Jurkat, Clone E6-1 (cell line): ENCODE data around the gene SFXN5.

Source experiments
- DNase-seq: peaks from one replicate; pipeline ENCODE4 v3.0.0-alpha.2; 2011; ENCODE audit warnings: low read depth, low spot score
- H3K4me3 ChIP-seq: 2 replicates; pipeline ENCODE4 v1.5.1; 2011; ENCODE audit warnings: mild to moderate bottlenecking, low read length, control low read depth, moderate library complexity

SFXN5 gene

GRCh38 chr2:73081181-73081671 lies 9.7 kb upstream of the SFXN5 start:
- H3K4me3 ChIP-seq = no peak overlapping the region
- no peak for DNase-seq

GRCh38 chr2:73080321-73081131 lies 9.0 kb upstream of the SFXN5 start:
- no peak for DNase-seq
- H3K4me3 ChIP-seq = no peak overlapping the region

- no peak for DNase-seq
- no peak overlapping the region for H3K4me3 ChIP-seq
These were observed 8.1 kb upstream of the SFXN5 start for GRCh38 chr2:73079636-73080035.

- DNase-seq = no peak
- H3K4me3 ChIP-seq = no peak overlapping the region
These were observed 7.2 kb upstream of the SFXN5 start for GRCh38 chr2:73078457-73079411.

- H3K4me3 ChIP-seq = no peak overlapping the region
- no peak for DNase-seq
These were observed 5.9 kb upstream of the SFXN5 start for GRCh38 chr2:73077424-73077795.

- no peak for DNase-seq
- H3K4me3 ChIP-seq = no peak overlapping the region
These were observed 5.3 kb upstream of the SFXN5 start for GRCh38 chr2:73076701-73077423.

GRCh38 chr2:73075477-73076373 lies 4.2 kb upstream of the SFXN5 start:
- DNase-seq = no peak
- no peak overlapping the region for H3K4me3 ChIP-seq

- DNase-seq = no peak
- no peak overlapping the region for H3K4me3 ChIP-seq
These were observed 2.9 kb upstream of the SFXN5 start for GRCh38 chr2:73074110-73075069.

GRCh38 chr2:73072416-73072815 lies 904 bp upstream of the SFXN5 start:
- H3K4me3 ChIP-seq = no peak overlapping the region
- DNase-seq = no peak

- H3K4me3 ChIP-seq = peak overlapping the region; percentile 75
- no peak for DNase-seq
These were observed 550 bp upstream of the SFXN5 start for GRCh38 chr2:73072129-73072395.

GRCh38 chr2:73070643-73071359 lies 711 bp downstream of the SFXN5 start:
- DNase-seq = no peak
- peak overlapping the region; percentile 75 for H3K4me3 ChIP-seq

GRCh38 chr2:73069855-73070642 lies 1.5 kb downstream of the SFXN5 start:
- H3K4me3 ChIP-seq = peak overlapping the region; percentile 75
- no peak for DNase-seq

GRCh38 chr2:73069041-73069854 lies 2.3 kb downstream of the SFXN5 start:
- DNase-seq = no peak
- H3K4me3 ChIP-seq = peak overlapping the region; percentile 75

GRCh38 chr2:73068147-73068546 lies 3.4 kb downstream of the SFXN5 start:
- DNase-seq = no peak
- H3K4me3 ChIP-seq = no peak overlapping the region

GRCh38 chr2:73067043-73067442 lies 4.5 kb downstream of the SFXN5 start:
- DNase-seq = no peak
- no peak overlapping the region for H3K4me3 ChIP-seq
